H9 (cell line): ENCODE measurements around the gene ESPNL. TPM values are rescaled to one million over a fixed set of nuclear protein-coding genes. Genes with fewer than 3 reads are reported as not detected.

Source experiments
- DNase-seq: peaks from one replicate; pipeline ENCODE4 v3.0.0-alpha.2; 2017
- H2AFZ ChIP-seq: one replicate; pipeline ENCODE4 v1.6.1; 2013; ENCODE audit warnings: mild to moderate bottlenecking, low read length, control low read depth, moderate library complexity
- H2AK5ac ChIP-seq: 2 replicates; pipeline ENCODE4 v1.6.1; 2013; ENCODE audit warnings: low read length, control low read depth, mixed read lengths; ENCODE audit not compliant: insufficient read length
- H2BK120ac ChIP-seq: one replicate; pipeline ENCODE4 v1.6.1; 2013; ENCODE audit warnings: low read depth, mild to moderate bottlenecking, low read length, control low read depth, inconsistent platforms; ENCODE audit not compliant: poor library complexity, severe bottlenecking
- H2BK12ac ChIP-seq: 2 replicates; pipeline ENCODE4 v1.6.1; 2013; ENCODE audit warnings: low read length, control low read depth, mixed read lengths, low read depth; ENCODE audit not compliant: insufficient read length
- H2BK15ac ChIP-seq: 2 replicates; pipeline ENCODE4 v1.6.1; 2013; ENCODE audit warnings: low read depth, low read length, control low read depth
- H2BK20ac ChIP-seq: one replicate; pipeline ENCODE4 v1.6.1; 2013; ENCODE audit warnings: low read depth, mild to moderate bottlenecking, low read length, control low read depth, inconsistent platforms; ENCODE audit not compliant: poor library complexity, severe bottlenecking
- H2BK5ac ChIP-seq: 2 replicates; pipeline ENCODE4 v1.6.1; 2013; ENCODE audit warnings: low read length, control low read depth, mixed read lengths; ENCODE audit not compliant: insufficient read length
- H3K14ac ChIP-seq: 2 replicates; pipeline ENCODE4 v1.6.1; 2013; ENCODE audit warnings: low read length, control low read depth; ENCODE audit not compliant: insufficient read depth
- H3K18ac ChIP-seq: 2 replicates; pipeline ENCODE4 v1.6.1; 2013; ENCODE audit warnings: low read depth, mild to moderate bottlenecking, mixed read lengths, low read length, control low read depth; ENCODE audit not compliant: insufficient read length
- H3K23ac ChIP-seq: 2 replicates; pipeline ENCODE4 v1.6.1; 2013; ENCODE audit warnings: low read length, control low read depth, mixed read lengths, low read depth; ENCODE audit not compliant: insufficient read length
- H3K23me2 ChIP-seq: 2 replicates; pipeline ENCODE4 v1.6.1; 2013; ENCODE audit warnings: low read depth, mild to moderate bottlenecking, mixed read lengths, low read length, control low read depth; ENCODE audit not compliant: insufficient read length, poor library complexity, severe bottlenecking
- H3K27ac ChIP-seq: 2 replicates; pipeline ENCODE4 v1.5.1; 2013; ENCODE audit warnings: low read length, control low read depth, mixed read lengths, low read depth; ENCODE audit not compliant: insufficient read length
- H3K27me3 ChIP-seq: 2 replicates; pipeline ENCODE4 v1.6.1; 2013; ENCODE audit warnings: low read length, control low read depth, inconsistent platforms; ENCODE audit not compliant: insufficient read depth
- H3K4ac ChIP-seq: 2 replicates; pipeline ENCODE4 v1.6.1; 2013; ENCODE audit warnings: low read depth, mild to moderate bottlenecking, control low read depth, inconsistent platforms, low read length, moderate library complexity
- H3K4me1 ChIP-seq: 2 replicates; pipeline ENCODE4 v1.6.1; 2013; ENCODE audit warnings: low read length, control low read depth, inconsistent platforms; ENCODE audit not compliant: insufficient read depth
- H3K4me2 ChIP-seq: 2 replicates; pipeline ENCODE4 v1.6.1; 2013; ENCODE audit warnings: low read length, control low read depth, mixed read lengths; ENCODE audit not compliant: insufficient read length, insufficient read depth
- H3K56ac ChIP-seq: 2 replicates; pipeline ENCODE4 v1.6.1; 2013; ENCODE audit warnings: low read depth, mild to moderate bottlenecking, mixed read lengths, low read length, control low read depth; ENCODE audit not compliant: insufficient read length
- H3K79me1 ChIP-seq: 2 replicates; pipeline ENCODE4 v1.6.1; 2013; ENCODE audit warnings: low read depth, mild to moderate bottlenecking, moderate library complexity, low read length, control low read depth, inconsistent platforms; ENCODE audit not compliant: insufficient read depth, poor library complexity, severe bottlenecking
- H3K79me2 ChIP-seq: 2 replicates; pipeline ENCODE4 v1.6.1; 2013; ENCODE audit warnings: low read length, control low read depth, inconsistent platforms; ENCODE audit not compliant: insufficient read depth
- H3K9ac ChIP-seq: 2 replicates; pipeline ENCODE4 v1.6.1; 2013; ENCODE audit warnings: low read length, control low read depth, mixed read lengths; ENCODE audit not compliant: insufficient read length; ENCODE audit errors: extremely low read depth
- H3K9me3 ChIP-seq: one replicate; pipeline ENCODE4 v1.6.1; 2013; ENCODE audit warnings: low read depth, low read length, inconsistent platforms; ENCODE audit not compliant: control insufficient read depth
- H3T11ph ChIP-seq: one replicate; pipeline ENCODE4 v1.6.1; 2013; ENCODE audit warnings: mild to moderate bottlenecking, low read length, control low read depth, inconsistent platforms
- H4K20me1 ChIP-seq: one replicate; pipeline ENCODE4 v1.6.1; 2013; ENCODE audit not compliant: control insufficient read depth, insufficient read length, insufficient read depth
- H4K5ac ChIP-seq: 2 replicates; pipeline ENCODE4 v1.6.1; 2013; ENCODE audit warnings: low read depth, mild to moderate bottlenecking, mixed read lengths, low read length, control low read depth; ENCODE audit not compliant: insufficient read length
- H4K8ac ChIP-seq: replicated peaks from 2 replicates; pipeline ENCODE4 v1.6.1; 2013; ENCODE audit warnings: low read length, control low read depth, mixed read lengths, low read depth; ENCODE audit not compliant: insufficient read length
- H4K91ac ChIP-seq: 2 replicates; pipeline ENCODE4 v1.6.1; 2013; ENCODE audit warnings: low read depth, mild to moderate bottlenecking, moderate library complexity, mixed read lengths, low read length, control low read depth; ENCODE audit not compliant: insufficient read length
- H3K27ac Mint-ChIP-seq, 3 experiments: 2 replicates in 2 of 3; 3 replicates in 1 of 3; pipeline ENCODE4 v1.8.0; 2020 to 2021; ENCODE audit warnings: mixed read lengths in 3 of 3, mild to moderate bottlenecking in 1 of 3, moderate library complexity in 1 of 3
- H3K27me3 Mint-ChIP-seq: 2 replicates; pipeline ENCODE4 v1.8.0; 2021; ENCODE audit warnings: low read depth, mild to moderate bottlenecking, moderate library complexity, mixed read lengths
- H3K36me3 Mint-ChIP-seq, 3 experiments: 2 replicates in 2 of 3; 3 replicates in 1 of 3; pipeline ENCODE4 v1.8.0; 2020 to 2021; ENCODE audit warnings: low read depth in 3 of 3, mixed read lengths in 3 of 3; ENCODE audit not compliant: insufficient read depth in 1 of 3
- H3K4me1 Mint-ChIP-seq, 2 experiments: 2 replicates each; pipeline ENCODE4 v1.8.0; 2020; ENCODE audit warnings: mixed read lengths in 2 of 2
- H3K4me3 Mint-ChIP-seq, 2 experiments: 2 replicates in 1 of 2; 3 replicates in 1 of 2; pipeline ENCODE4 v1.8.0; 2020 to 2021; ENCODE audit warnings: mild to moderate bottlenecking in 2 of 2, mixed read lengths in 2 of 2, moderate library complexity in 1 of 2
- H3K9me3 Mint-ChIP-seq, 2 experiments: 2 replicates in 1 of 2; 3 replicates in 1 of 2; pipeline ENCODE4 v1.8.0; 2020; ENCODE audit warnings: mild to moderate bottlenecking in 2 of 2, mixed read lengths in 2 of 2, moderate library complexity in 1 of 2
- CTCF ChIP-seq: fragments of 200-600 bp; sonication (generic); conservative IDR thresholded peaks from 3 replicates; pipeline ENCODE4 v1.8.0; 2021; ENCODE audit warnings: antibody characterized with exemption, mild to moderate bottlenecking
- WGBS: extraction: QIAGEN DNeasy Blood & Tissue Kit; methylation state at CpG from one replicate; pipeline ENCODE4 v1.1.7; 2013; ENCODE audit warnings: missing lambda C conversion rate, low lambda C conversion rate, mixed read lengths; ENCODE audit not compliant: insufficient read length; ENCODE audit errors: extremely low coverage; 5-methylcytosine and 5-hydroxymethylcytosine counted together
- total RNA-seq: library from RNA; stranded (reverse); gene quantifications from 2 replicates; pipeline ENCODE4 v1.2.1, GENCODE V29; 2021

The ESPNL gene
- total RNA-seq, 1 experiment from 2014 or later = 0.17 TPM

GRCh38 chr2:238059505-238059904 is 40.6 kb upstream of the ESPNL start:
- Mint-ChIP-seq H3K27ac (no peak overlapping the region), H3K9me3 (no peaks in the 10 kb centered on the region; a peak in 1 of 5 replicates)
- H3K27ac ChIP-seq = no peak overlapping the region

More at GRCh38 chr2:238059505-238059904, 40.6 kb upstream of the ESPNL start:
- no peak overlapping the region for H3K23ac ChIP-seq
- no peaks in the 10 kb centered on the region for H3K9me3 ChIP-seq
- H3K27me3 ChIP-seq = no peaks in the 10 kb centered on the region
- Mint-ChIP-seq H3K36me3 (peaks cover 8 to 16% (median 11%) of the 10 kb centered on the region in 3 experiments), H3K4me1 (peaks cover 27 to 34% of the 10 kb centered on the region in 2 experiments), H3K27me3 (peaks cover 8% of the 10 kb centered on the region; the same call in 1 of the 2 replicates), H3K4me3 (peak overlapping the region; percentile 88 to 90)
- peaks cover 4% of the 10 kb centered on the region for H3K79me1 ChIP-seq
- no peak overlapping the region for H3T11ph ChIP-seq
- H3K9ac ChIP-seq = no peak overlapping the region
- no peak overlapping the region for H2BK20ac ChIP-seq
- H3K4me1 ChIP-seq = peaks cover 6% of the 10 kb centered on the region
- no peak overlapping the region for H2BK12ac ChIP-seq
- no peak overlapping the region for H2BK120ac ChIP-seq
- H4K20me1 ChIP-seq = no peaks in the 10 kb centered on the region
- H3K4ac ChIP-seq = no peak overlapping the region
- no peak overlapping the region for H4K5ac ChIP-seq
- no peak for TF ChIP-seq CTCF
- no peak overlapping the region for H4K91ac ChIP-seq
- peaks cover 2% of the 10 kb centered on the region; the same call in 1 of the 2 replicates for H3K79me2 ChIP-seq
- H2BK15ac ChIP-seq = no peak overlapping the region
- no peak overlapping the region for H2AK5ac ChIP-seq
- no peak overlapping the region for H3K56ac ChIP-seq
- no peak overlapping the region for H2AFZ ChIP-seq
- no peak for DNase-seq
- peak overlapping the region; percentile 79 for H3K4me2 ChIP-seq
- no CpG with 5 or more reads among the region's 3 CpGs for WGBS
- no peak overlapping the region for H3K18ac ChIP-seq
- H3K23me2 ChIP-seq = peaks cover 9% of the 10 kb centered on the region
- H2BK5ac ChIP-seq = no peak overlapping the region
- H3K14ac ChIP-seq = no peak overlapping the region
- H4K8ac ChIP-seq = no peak overlapping the region
